ENCODE results near the gene WDFY2.

The WDFY2 gene

DNA sequence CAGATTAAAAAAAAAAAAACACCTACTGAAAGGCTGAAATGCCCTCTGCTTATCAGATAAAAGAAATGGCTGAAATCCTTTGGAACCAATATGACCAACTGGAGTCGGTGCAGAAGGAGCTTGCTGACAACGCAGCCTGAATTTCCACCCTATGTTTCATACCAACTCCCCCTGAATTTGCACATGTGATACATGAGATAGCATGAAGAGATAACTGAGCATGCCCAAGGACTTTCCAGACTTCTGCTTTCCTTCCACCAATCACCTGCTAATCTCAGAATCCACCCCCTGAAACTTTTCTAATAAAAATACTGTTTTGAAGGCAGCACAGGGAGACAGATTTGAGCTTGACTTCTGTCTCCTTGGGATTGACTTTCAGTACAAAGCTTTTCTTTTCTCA is 32.2 kb upstream of the WDFY2 start:
- H2AK5ac ChIP-seq (ENCODE audit: low read depth, low read length) = no peak overlapping the region
- WGBS, 2 donors (ENCODE audit: extremely low coverage in 2 of 2, insufficient read length in 2 of 2, insufficient replicate concordance in 1 of 2) = no CpG with 5 or more reads among the region's 2 CpGs
- no peak overlapping the region for H3K18ac ChIP-seq (ENCODE audit: low read length)

DNA sequence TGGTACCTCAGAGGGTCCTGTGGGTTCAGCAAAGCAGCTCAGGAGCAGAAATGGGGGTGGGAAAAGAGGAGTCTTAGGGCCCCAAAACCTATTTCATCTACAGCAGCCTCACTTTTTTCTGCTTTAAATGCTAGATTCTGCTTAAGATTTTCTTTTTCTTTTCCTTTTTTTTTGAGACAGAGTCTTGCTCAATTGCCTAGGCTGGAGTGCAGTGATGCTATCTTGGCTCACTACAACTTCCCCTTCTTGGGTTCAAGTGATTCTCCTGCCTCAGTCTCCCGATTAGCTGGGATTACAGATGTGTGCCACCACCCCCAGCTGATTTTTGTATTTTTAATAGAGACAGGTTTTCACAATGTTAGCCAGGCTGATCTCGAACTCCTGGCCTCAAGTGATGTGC is 30.7 kb upstream of the WDFY2 start:
- H3K4ac ChIP-seq (ENCODE audit: low read length) = no peak overlapping the region
- DNase-seq (ENCODE audit: low spot score) = no peak
- no peak overlapping the region for H2BK15ac ChIP-seq (ENCODE audit: low read length)
- H3K36me3 ChIP-seq (replicated peaks in 1 of 2; ENCODE audit: control insufficient read depth in 2 of 2, insufficient read depth in 2 of 2, low read length in 2 of 2) = no peaks in the 10 kb centered on the region
- no peak overlapping the region for H4K8ac ChIP-seq (ENCODE audit: low read depth, low read length)
- no peak overlapping the region for H2BK5ac ChIP-seq (ENCODE audit: low read length)
- no peak overlapping the region for H3K23ac ChIP-seq (ENCODE audit: low read depth, low read length, poor library complexity)
- peaks cover 4 to 6% of the 10 kb centered on the region in 2 donors for H3K4me1 ChIP-seq (ENCODE audit: control insufficient read depth in 2 of 2, insufficient read depth in 1 of 2, low read depth in 1 of 2, low read length in 2 of 2)
- no peak overlapping the region for H2BK12ac ChIP-seq (ENCODE audit: low read length)
- H4K91ac ChIP-seq (ENCODE audit: low read depth, low read length, poor library complexity) = no peak overlapping the region
- H3K27me3 ChIP-seq (ENCODE audit: control insufficient read depth in 3 of 3, insufficient read depth in 3 of 3, low read depth in 1 of 3, low read length in 3 of 3) = no peaks in the 10 kb centered on the region
- no peak overlapping the region for H3K4me2 ChIP-seq (ENCODE audit: insufficient read depth, low read length, poor library complexity, severe bottlenecking)
- no peak overlapping the region for H3K18ac ChIP-seq (ENCODE audit: low read length)
- no CpG with 5 or more reads among the region's 2 CpGs for WGBS, 2 donors (ENCODE audit: extremely low coverage in 2 of 2, insufficient read length in 2 of 2, insufficient replicate concordance in 1 of 2)
- H2AFZ ChIP-seq (ENCODE audit: low read length) = no peak overlapping the region
- H3K27ac ChIP-seq (replicated peaks; ENCODE audit: low read length) = no peak overlapping the region
- no peak overlapping the region for H3K4me3 ChIP-seq (ENCODE audit: low read length in 2 of 2)
- H2BK120ac ChIP-seq (ENCODE audit: low read depth, low read length) = no peak overlapping the region
- H3K9ac ChIP-seq (ENCODE audit: low read depth, low read length, poor library complexity) = no peak overlapping the region
- peaks cover 0 to 2% of the 10 kb centered on the region in 2 donors for H3K9me3 ChIP-seq (replicated peaks in 1 of 2; ENCODE audit: control insufficient read depth in 2 of 2, insufficient read depth in 1 of 2, low read depth in 1 of 2, low read length in 2 of 2)
- H3K79me1 ChIP-seq (ENCODE audit: low read depth, low read length) = no peaks in the 10 kb centered on the region
- no peak overlapping the region for H3K14ac ChIP-seq (ENCODE audit: low read length)
- no peak overlapping the region for H2AK5ac ChIP-seq (ENCODE audit: low read depth, low read length)

More for the DNA sequence above, 32.2 kb upstream of the WDFY2 start:
- Histone ChIP-seq H2AFZ (ENCODE audit: low read length) (no peak overlapping the region), H3K23ac (ENCODE audit: low read depth, low read length, poor library complexity) (no peak overlapping the region), H3K4me1 (ENCODE audit: control insufficient read depth in 2 of 2, insufficient read depth in 1 of 2, low read depth in 1 of 2, low read length in 2 of 2) (peaks cover 4 to 6% of the 10 kb centered on the region in 2 donors), H3K14ac (ENCODE audit: low read length) (no peak overlapping the region), H2BK5ac (ENCODE audit: low read length) (no peak overlapping the region), H3K4me3 (ENCODE audit: low read length in 2 of 2) (no peak overlapping the region), H2BK15ac (ENCODE audit: low read length) (no peak overlapping the region), H3K79me1 (ENCODE audit: low read depth, low read length) (no peaks in the 10 kb centered on the region), H2BK12ac (ENCODE audit: low read length) (no peak overlapping the region), H3K4ac (ENCODE audit: low read length) (no peak overlapping the region), H3K9me3 (replicated peaks in 1 of 2; ENCODE audit: control insufficient read depth in 2 of 2, insufficient read depth in 1 of 2, low read depth in 1 of 2, low read length in 2 of 2) (no peaks in the 10 kb centered on the region), H2BK120ac (ENCODE audit: low read depth, low read length) (no peak overlapping the region), H4K91ac (ENCODE audit: low read depth, low read length, poor library complexity) (no peak overlapping the region), H3K27ac (replicated peaks; ENCODE audit: low read length) (no peak overlapping the region), H4K8ac (ENCODE audit: low read depth, low read length) (no peak overlapping the region), H3K36me3 (replicated peaks in 1 of 2; ENCODE audit: control insufficient read depth in 2 of 2, insufficient read depth in 2 of 2, low read length in 2 of 2) (no peaks in the 10 kb centered on the region), H3K4me2 (ENCODE audit: insufficient read depth, low read length, poor library complexity, severe bottlenecking) (no peak overlapping the region), H3K9ac (ENCODE audit: low read depth, low read length, poor library complexity) (no peak overlapping the region), H3K27me3 (ENCODE audit: control insufficient read depth in 3 of 3, insufficient read depth in 3 of 3, low read depth in 1 of 3, low read length in 3 of 3) (no peaks in the 10 kb centered on the region)
- DNase-seq (ENCODE audit: low spot score) = no peak

DNA sequence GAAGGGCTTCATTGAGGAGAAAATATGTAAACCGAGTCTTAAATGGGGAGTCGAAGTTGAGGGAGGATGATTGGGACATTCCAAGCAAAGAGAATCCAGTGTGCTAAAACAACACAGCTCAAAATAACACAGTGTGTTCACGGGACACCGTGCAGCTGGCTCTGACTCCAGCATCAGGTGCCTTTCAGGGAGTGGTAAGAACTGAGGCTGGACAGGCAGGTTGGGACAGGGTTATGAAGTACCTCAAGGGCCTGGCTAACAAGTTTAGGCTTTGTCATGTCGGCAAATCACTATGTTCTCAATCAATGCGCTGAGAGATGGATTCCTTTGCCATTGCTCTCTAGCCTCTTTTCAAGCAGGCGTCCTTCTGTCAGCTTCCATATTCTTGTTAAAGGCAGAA is 27.5 kb upstream of the WDFY2 start:
- no peak overlapping the region for H3K4me2 ChIP-seq (ENCODE audit: insufficient read depth, low read length, poor library complexity, severe bottlenecking)
- no peak overlapping the region for H3K23ac ChIP-seq (ENCODE audit: low read depth, low read length, poor library complexity)
- no peak overlapping the region for H2BK5ac ChIP-seq (ENCODE audit: low read length)
- H2BK12ac ChIP-seq (ENCODE audit: low read length) = no peak overlapping the region
- no peaks in the 10 kb centered on the region for H3K36me3 ChIP-seq (replicated peaks in 1 of 2; ENCODE audit: control insufficient read depth in 2 of 2, insufficient read depth in 2 of 2, low read length in 2 of 2)
- H3K79me1 ChIP-seq (ENCODE audit: low read depth, low read length) = no peaks in the 10 kb centered on the region
- no peak overlapping the region for H2BK120ac ChIP-seq (ENCODE audit: low read depth, low read length)
- H3K9me3 ChIP-seq (replicated peaks in 1 of 2; ENCODE audit: control insufficient read depth in 2 of 2, insufficient read depth in 1 of 2, low read depth in 1 of 2, low read length in 2 of 2) = peaks cover 0 to 2% of the 10 kb centered on the region in 2 donors
- no peak overlapping the region for H4K8ac ChIP-seq (ENCODE audit: low read depth, low read length)
- no peaks in the 10 kb centered on the region for H3K4me1 ChIP-seq (ENCODE audit: control insufficient read depth in 2 of 2, insufficient read depth in 1 of 2, low read depth in 1 of 2, low read length in 2 of 2)
- no peak overlapping the region for H3K18ac ChIP-seq (ENCODE audit: low read length)
- H3K4me3 ChIP-seq (ENCODE audit: low read length in 2 of 2) = no peak overlapping the region
- no peak overlapping the region for H2BK15ac ChIP-seq (ENCODE audit: low read length)
- H3K9ac ChIP-seq (ENCODE audit: low read depth, low read length, poor library complexity) = no peak overlapping the region
- no peak overlapping the region for H4K91ac ChIP-seq (ENCODE audit: low read depth, low read length, poor library complexity)
- no CpG with 5 or more reads among the region's 7 CpGs for WGBS, 2 donors (ENCODE audit: extremely low coverage in 2 of 2, insufficient read length in 2 of 2, insufficient replicate concordance in 1 of 2)
- H3K27me3 ChIP-seq (ENCODE audit: control insufficient read depth in 3 of 3, insufficient read depth in 3 of 3, low read depth in 1 of 3, low read length in 3 of 3) = no peaks in the 10 kb centered on the region
- no peak for DNase-seq (ENCODE audit: low spot score)
- H2AFZ ChIP-seq (ENCODE audit: low read length) = no peak overlapping the region
- H3K4ac ChIP-seq (ENCODE audit: low read length) = no peak overlapping the region
- no peak overlapping the region for H2AK5ac ChIP-seq (ENCODE audit: low read depth, low read length)
- H3K27ac ChIP-seq (replicated peaks; ENCODE audit: low read length) = no peak overlapping the region
- no peak overlapping the region for H3K14ac ChIP-seq (ENCODE audit: low read length)

DNA sequence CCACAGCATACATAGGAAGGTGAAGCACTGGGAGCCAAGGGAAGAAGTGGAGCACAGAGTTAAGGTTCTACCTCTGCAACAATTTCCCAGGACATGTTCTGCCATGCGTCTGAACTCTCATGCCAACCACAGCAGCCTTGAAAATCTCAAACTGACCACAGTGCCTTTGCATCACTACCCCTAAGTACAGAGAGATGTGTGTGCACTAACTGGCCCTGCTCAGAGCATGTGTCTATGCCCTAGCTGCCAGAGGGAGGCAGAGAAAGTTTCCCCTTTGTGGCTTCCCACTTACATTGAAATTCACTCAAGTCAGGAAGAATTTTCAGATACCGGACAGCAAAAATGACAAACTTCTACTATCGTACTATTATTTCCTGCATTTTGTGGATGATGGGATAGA is 26.8 kb upstream of the WDFY2 start:
- H3K27me3 ChIP-seq (ENCODE audit: control insufficient read depth in 3 of 3, insufficient read depth in 3 of 3, low read depth in 1 of 3, low read length in 3 of 3) = no peaks in the 10 kb centered on the region
- H3K27ac ChIP-seq (replicated peaks; ENCODE audit: low read length) = no peak overlapping the region
- WGBS, 2 donors (ENCODE audit: extremely low coverage in 2 of 2, insufficient read length in 2 of 2, insufficient replicate concordance in 1 of 2) = no CpG with 5 or more reads among the region's 3 CpGs
- H3K9me3 ChIP-seq (replicated peaks in 1 of 2; ENCODE audit: control insufficient read depth in 2 of 2, insufficient read depth in 1 of 2, low read depth in 1 of 2, low read length in 2 of 2) = peaks cover 0 to 2% of the 10 kb centered on the region in 2 donors
- H3K23ac ChIP-seq (ENCODE audit: low read depth, low read length, poor library complexity) = no peak overlapping the region
- H3K4me3 ChIP-seq (ENCODE audit: low read length in 2 of 2) = no peak overlapping the region
- no peak overlapping the region for H2BK15ac ChIP-seq (ENCODE audit: low read length)
- no peaks in the 10 kb centered on the region for H3K4me1 ChIP-seq (ENCODE audit: control insufficient read depth in 2 of 2, insufficient read depth in 1 of 2, low read depth in 1 of 2, low read length in 2 of 2)
- DNase-seq (ENCODE audit: low spot score) = no peak
- H4K91ac ChIP-seq (ENCODE audit: low read depth, low read length, poor library complexity) = no peak overlapping the region
- H4K8ac ChIP-seq (ENCODE audit: low read depth, low read length) = no peak overlapping the region
- no peak overlapping the region for H2AK5ac ChIP-seq (ENCODE audit: low read depth, low read length)
- H3K9ac ChIP-seq (ENCODE audit: low read depth, low read length, poor library complexity) = no peak overlapping the region
- peak overlapping the region; percentile 64 for H2AFZ ChIP-seq (ENCODE audit: low read length)
- no peak overlapping the region for H3K18ac ChIP-seq (ENCODE audit: low read length)
- no peak overlapping the region for H2BK5ac ChIP-seq (ENCODE audit: low read length)
- no peak overlapping the region for H3K4me2 ChIP-seq (ENCODE audit: insufficient read depth, low read length, poor library complexity, severe bottlenecking)
- no peak overlapping the region for H3K14ac ChIP-seq (ENCODE audit: low read length)
- H3K36me3 ChIP-seq (replicated peaks in 1 of 2; ENCODE audit: control insufficient read depth in 2 of 2, insufficient read depth in 2 of 2, low read length in 2 of 2) = no peaks in the 10 kb centered on the region
- H3K4ac ChIP-seq (ENCODE audit: low read length) = no peak overlapping the region
- no peak overlapping the region for H2BK120ac ChIP-seq (ENCODE audit: low read depth, low read length)
- H3K79me1 ChIP-seq (ENCODE audit: low read depth, low read length) = no peaks in the 10 kb centered on the region
- H2BK12ac ChIP-seq (ENCODE audit: low read length) = no peak overlapping the region
